GM19023 (cell line): ENCODE results near the gene ZNF319.
A peak's percentile ranks its signal among the peaks of the same experiment; 100 is the strongest.
"Not testable (repeated sequence)": the region's sequence is repeated elsewhere in the genome, so short reads cannot be mapped to it uniquely, and the experiment has no call there.

Source experiments
- ATAC-seq: cut with Tn5 transposase; IDR thresholded peaks from one replicate; pipeline ENCODE4 v1.9.1; 2021; ENCODE audit warnings: mild to moderate bottlenecking, moderate library complexity; ENCODE audit not compliant: unreplicated experiment

The ZNF319 gene

GRCh38 chr16:58022601-58023371 lies 22.3 kb upstream of the ZNF319 start:
- no peak for ATAC-seq

GRCh38 chr16:58021661-58022551 lies 21.4 kb upstream of the ZNF319 start:
- ATAC-seq, result no peak

GRCh38 chr16:58020628-58021521 lies 20.4 kb upstream of the ZNF319 start:
- no peak for ATAC-seq

GRCh38 chr16:58019866-58020538 lies 19.5 kb upstream of the ZNF319 start:
- no peak for ATAC-seq

- no peak for ATAC-seq
Measured at GRCh38 chr16:58018803-58019202, 18.3 kb upstream of the ZNF319 start.

GRCh38 chr16:58016840-58017446 lies 16.5 kb upstream of the ZNF319 start:
- no peak for ATAC-seq

GRCh38 chr16:58013201-58013956 lies 12.9 kb upstream of the ZNF319 start:
- no peak for ATAC-seq

GRCh38 chr16:58012481-58012880 lies 12.0 kb upstream of the ZNF319 start:
- ATAC-seq, result no peak

- no peak for ATAC-seq
Measured at GRCh38 chr16:58011652-58012051, 11.2 kb upstream of the ZNF319 start.

GRCh38 chr16:58010886-58011285 lies 10.4 kb upstream of the ZNF319 start:
- ATAC-seq, result no peak

GRCh38 chr16:58009856-58010416 lies 9.5 kb upstream of the ZNF319 start:
- ATAC-seq, result no peak

GRCh38 chr16:58004736-58005135 lies 4.3 kb upstream of the ZNF319 start:
- not testable (repeated sequence) for ATAC-seq

- no peak for ATAC-seq
Measured at GRCh38 chr16:58002936-58003335, 2.5 kb upstream of the ZNF319 start.

GRCh38 chr16:58002416-58002800 lies 1.9 kb upstream of the ZNF319 start:
- no peak for ATAC-seq

- ATAC-seq, result no peak
Measured at GRCh38 chr16:58001781-58002415, 1.4 kb upstream of the ZNF319 start.

GRCh38 chr16:58000706-58001676 lies 519 bp upstream of the ZNF319 start, which contains the start of gene USB1:
TSS of gene USB1 (plus strand) at chr16:58001407. CDS start at chr16:58001484, 77 bp downstream.
- ATAC-seq, result peak; percentile 81

GRCh38 chr16:57999366-57999970 lies 1.0 kb downstream of the ZNF319 start:
- ATAC-seq, result no peak
